Upper lobe of left lung (tissue), 4 donors: Measurements from ENCODE around the gene C11orf97.

ENCODE experiments used
- CTCF ChIP-seq, 6 experiments: fragments of 450-650 bp in 4 of 6; fragments of 200-600 bp in 2 of 6; sonication (generic) in 2 of 6; IDR thresholded peaks; one replicate each; pipeline ENCODE4 v1.5.1; 2016 to 2019; ENCODE audit warnings: antibody characterized with exemption in 6 of 6
- EP300 ChIP-seq, 4 donors: sonication (generic); formaldehyde crosslinking; IDR thresholded peaks; one replicate each; pipeline ENCODE4 v1.5.1; 2017; ENCODE audit warnings: antibody characterized with exemption in 4 of 4, control low read depth in 2 of 4
- POLR2A ChIP-seq, 4 donors: fragments of 450-650 bp; IDR thresholded peaks; one replicate each; pipeline ENCODE4 v1.5.1; 2016 to 2017; ENCODE audit warnings: antibody characterized with exemption in 4 of 4, mild to moderate bottlenecking in 2 of 4

- TF ChIP-seq EP300 (IDR thresholded peaks at IDR 0.05) (no peak), CTCF (IDR thresholded peaks at IDR 0.05) (no peak), POLR2A (IDR thresholded peaks at IDR 0.05) (no peak)
Observed at GRCh38 chr11:94501522-94501921, 10.7 kb upstream of the C11orf97 start.
